PC-3 (cell line): ENCODE measurements around the gene TTC28.

Experiments used
- CTCF ChIP-seq: fragments of 300-600 bp; sonication (generic); conservative IDR thresholded peaks from 2 replicates; pipeline ENCODE4 v1.5.1; 2017; ENCODE audit warnings: antibody characterized with exemption, low read depth, mild to moderate bottlenecking, low read length
- EZH2 ChIP-seq: fragments of 300-600 bp; sonication (generic); IDR thresholded peaks from one replicate; pipeline ENCODE4 v1.6.1; 2017; ENCODE audit warnings: antibody characterized with exemption, mild to moderate bottlenecking, low read length; ENCODE audit not compliant: unreplicated experiment
- EZH2phosphoT487 ChIP-seq: fragments of 300-600 bp; sonication (generic); IDR thresholded peaks from 2 replicates; pipeline ENCODE4 v1.6.1; 2018; ENCODE audit warnings: mild to moderate bottlenecking, antibody characterized with exemption, low read length, borderline replicate concordance

DNA sequence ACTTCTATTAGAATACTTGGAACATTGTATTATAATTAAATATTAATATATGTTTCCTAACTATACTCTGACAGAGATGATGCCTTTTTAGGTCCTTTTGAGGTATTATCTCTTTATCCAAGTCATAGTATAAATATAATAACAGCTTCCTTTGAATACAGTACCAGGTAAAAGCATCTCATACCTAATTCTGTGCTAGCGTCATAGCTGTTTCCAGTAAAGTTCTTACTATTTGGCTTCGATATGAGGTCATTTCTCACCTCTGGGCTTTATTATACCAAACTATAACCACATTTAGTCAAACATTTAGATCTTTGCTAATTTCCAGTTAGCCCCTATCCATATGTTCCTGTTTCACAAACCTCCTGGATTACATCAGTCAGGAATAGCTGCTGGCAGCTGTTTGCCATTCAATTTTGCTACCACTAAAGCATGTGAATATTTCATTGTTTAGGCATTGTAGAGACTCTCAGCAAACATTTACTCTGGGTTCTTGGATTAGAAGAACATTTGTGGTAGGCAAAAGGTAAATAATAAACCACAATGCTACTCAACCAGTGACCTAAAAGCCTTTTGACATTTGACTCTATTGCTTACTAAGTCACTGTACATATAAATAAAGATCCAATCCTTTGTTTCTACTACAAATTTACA, 255.1 kb downstream of the TTC28 start:
- no peak for TF ChIP-seq EZH2
- TF ChIP-seq CTCF: no peak
- TF ChIP-seq EZH2phosphoT487: no peak
